Measurements from ENCODE around the gene RTN4. TPM values are rescaled to one million over a fixed set of nuclear protein-coding genes. Genes with fewer than 3 reads are reported as not detected.

The RTN4 gene
- total RNA-seq, 1 experiment from 2014 or later, result 200 TPM

DNA sequence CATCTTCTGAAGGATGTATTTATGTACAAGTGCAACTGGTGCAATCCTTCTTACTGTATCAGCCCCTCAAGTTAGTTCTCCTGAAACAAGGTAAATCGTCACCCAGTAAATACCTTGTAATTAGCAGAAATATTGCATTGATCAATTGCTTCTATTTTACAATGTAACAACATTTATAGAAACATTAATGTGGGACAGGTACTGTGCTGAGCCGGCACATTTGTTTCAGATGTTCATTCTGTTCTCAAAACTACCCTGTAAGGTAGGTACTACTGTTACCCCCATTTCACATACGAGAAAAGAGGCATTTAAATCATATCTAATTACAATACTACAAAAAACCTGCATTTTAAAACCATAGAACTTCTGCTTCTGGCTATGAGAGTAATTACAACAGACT, 19.5 kb downstream of the RTN4 start:
- no CpG with 5 or more reads among the region's 3 CpGs for WGBS (ENCODE audit: extremely low coverage, insufficient read length, low lambda C conversion rate)
- Mint-ChIP-seq H3K4me3 (no peak overlapping the region), H3K27ac (peak overlapping the region in 1 of 3 experiments; percentile 62; a peak in 1 of 7 replicates), H3K4me1 (peaks cover 33 to 37% of the 10 kb centered on the region in 2 experiments), H3K9me3 (no peaks in the 10 kb centered on the region; a peak in 1 of 5 replicates), H3K36me3 (ENCODE audit: insufficient read depth in 1 of 3, low read depth in 3 of 3) (peaks cover 0 to 9% (median 2%) of the 10 kb centered on the region in 3 experiments; a peak in 3 of 7 replicates), H3K27me3 (ENCODE audit: low read depth) (no peaks in the 10 kb centered on the region)
- Histone ChIP-seq H3T11ph (ENCODE audit: low read length) (no peak overlapping the region), H4K91ac (ENCODE audit: insufficient read length, low read depth, low read length) (no peak overlapping the region), H3K56ac (ENCODE audit: insufficient read length, low read depth, low read length) (no peak overlapping the region), H3K4ac (ENCODE audit: low read depth, low read length) (no peak overlapping the region), H2BK20ac (ENCODE audit: low read depth, low read length, poor library complexity, severe bottlenecking) (no peak overlapping the region), H2BK120ac (ENCODE audit: low read depth, low read length, poor library complexity, severe bottlenecking) (no peak overlapping the region), H2AK5ac (ENCODE audit: insufficient read length, low read length) (no peak overlapping the region), H3K14ac (ENCODE audit: insufficient read depth, low read length) (no peak overlapping the region), H3K4me1 (ENCODE audit: insufficient read depth, low read length) (0 out of 2 replicates have a peak, but pooled peaks cover 4% of the 10 kb centered on the region), H3K9ac (ENCODE audit: extremely low read depth, insufficient read length, low read length) (no peak overlapping the region), H2BK15ac (ENCODE audit: low read depth, low read length) (no peak overlapping the region), H4K20me1 (ENCODE audit: control insufficient read depth, insufficient read depth, insufficient read length) (no peaks in the 10 kb centered on the region), H3K4me2 (ENCODE audit: insufficient read depth, insufficient read length, low read length) (no peak overlapping the region), H2AFZ (ENCODE audit: low read length) (no peak overlapping the region), H2BK12ac (ENCODE audit: insufficient read length, low read depth, low read length) (no peak overlapping the region), H3K27ac (ENCODE audit: insufficient read length, low read depth, low read length) (no peak overlapping the region), H3K27me3 (ENCODE audit: insufficient read depth, low read length) (no peaks in the 10 kb centered on the region), H3K79me1 (ENCODE audit: insufficient read depth, low read depth, low read length, poor library complexity, severe bottlenecking) (peaks cover 5% of the 10 kb centered on the region), H4K5ac (ENCODE audit: insufficient read length, low read depth, low read length) (no peak overlapping the region), H3K23ac (ENCODE audit: insufficient read length, low read depth, low read length) (no peak overlapping the region), H2BK5ac (ENCODE audit: insufficient read length, low read length) (no peak overlapping the region), H3K23me2 (ENCODE audit: insufficient read length, low read depth, low read length, poor library complexity, severe bottlenecking) (no peaks in the 10 kb centered on the region), H4K8ac (replicated peaks; ENCODE audit: insufficient read length, low read depth, low read length) (no peak overlapping the region), H3K79me2 (ENCODE audit: insufficient read depth, low read length) (peaks cover 47% of the 10 kb centered on the region), H3K9me3 (ENCODE audit: control insufficient read depth, low read depth, low read length) (no peaks in the 10 kb centered on the region), H3K18ac (ENCODE audit: insufficient read length, low read depth, low read length) (no peak overlapping the region)
- DNase-seq, result no peak
- TF ChIP-seq, protein P1, sequence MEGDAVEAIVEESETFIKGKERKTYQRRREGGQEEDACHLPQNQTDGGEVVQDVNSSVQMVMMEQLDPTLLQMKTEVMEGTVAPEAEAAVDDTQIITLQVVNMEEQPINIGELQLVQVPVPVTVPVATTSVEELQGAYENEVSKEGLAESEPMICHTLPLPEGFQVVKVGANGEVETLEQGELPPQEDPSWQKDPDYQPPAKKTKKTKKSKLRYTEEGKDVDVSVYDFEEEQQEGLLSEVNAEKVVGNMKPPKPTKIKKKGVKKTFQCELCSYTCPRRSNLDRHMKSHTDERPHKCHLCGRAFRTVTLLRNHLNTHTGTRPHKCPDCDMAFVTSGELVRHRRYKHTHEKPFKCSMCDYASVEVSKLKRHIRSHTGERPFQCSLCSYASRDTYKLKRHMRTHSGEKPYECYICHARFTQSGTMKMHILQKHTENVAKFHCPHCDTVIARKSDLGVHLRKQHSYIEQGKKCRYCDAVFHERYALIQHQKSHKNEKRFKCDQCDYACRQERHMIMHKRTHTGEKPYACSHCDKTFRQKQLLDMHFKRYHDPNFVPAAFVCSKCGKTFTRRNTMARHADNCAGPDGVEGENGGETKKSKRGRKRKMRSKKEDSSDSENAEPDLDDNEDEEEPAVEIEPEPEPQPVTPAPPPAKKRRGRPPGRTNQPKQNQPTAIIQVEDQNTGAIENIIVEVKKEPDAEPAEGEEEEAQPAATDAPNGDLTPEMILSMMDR (conservative IDR thresholded peaks at IDR 0.05), result no peak

All from H9 (cell line).